ENCODE data around the gene KCNMB2.

Gene KCNMB2

DNA sequence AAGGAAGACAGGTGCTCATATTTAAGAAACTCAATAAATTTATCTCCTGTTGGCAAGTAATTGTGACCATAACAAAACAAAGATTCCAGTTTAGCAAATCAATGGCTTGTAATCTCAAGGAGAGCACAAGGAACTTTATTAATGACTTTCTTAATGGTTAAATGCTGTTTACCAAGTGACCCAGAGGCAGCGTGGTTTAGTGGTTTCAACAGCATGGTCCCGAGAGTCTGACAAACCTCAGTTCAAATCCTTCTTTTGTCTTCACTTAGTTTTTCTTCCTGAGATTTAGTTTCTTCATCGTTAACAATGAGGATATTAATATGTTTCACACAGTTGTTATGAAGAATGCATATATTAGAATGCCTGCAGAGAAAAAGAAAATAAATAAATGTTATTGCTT lies 212.6 kb downstream of the KCNMB2 start:
- ChIA-PET CTCF (no interaction called here), POLR2A (no interaction called here)
- no peak for DNase-seq (ENCODE audit: extremely low spot score)
- TF ChIP-seq ARNT (IDR thresholded peaks at IDR 0.05) (no peak), TARDBP (IDR thresholded peaks at IDR 0.05) (no peak)

DNA sequence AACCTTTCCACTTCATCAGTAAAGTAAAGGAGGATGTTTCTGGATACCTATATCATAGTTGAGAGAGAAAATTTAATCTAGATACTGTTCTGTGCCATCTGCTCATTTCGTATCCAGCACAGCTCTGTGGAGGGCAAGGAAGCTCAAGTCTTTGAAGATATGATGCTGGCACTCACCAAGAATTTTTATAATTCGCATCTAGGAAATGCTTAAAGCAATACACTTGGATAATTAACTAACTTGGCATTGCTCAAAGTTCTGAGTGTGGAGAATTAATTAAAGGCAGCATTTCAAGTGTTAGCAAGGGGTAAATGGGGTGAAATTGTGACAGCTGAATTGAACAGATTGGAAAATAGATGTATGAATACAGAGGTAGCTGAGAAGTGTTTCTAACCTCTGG lies 213.2 kb downstream of the KCNMB2 start:
- TF ChIP-seq, protein P1, sequence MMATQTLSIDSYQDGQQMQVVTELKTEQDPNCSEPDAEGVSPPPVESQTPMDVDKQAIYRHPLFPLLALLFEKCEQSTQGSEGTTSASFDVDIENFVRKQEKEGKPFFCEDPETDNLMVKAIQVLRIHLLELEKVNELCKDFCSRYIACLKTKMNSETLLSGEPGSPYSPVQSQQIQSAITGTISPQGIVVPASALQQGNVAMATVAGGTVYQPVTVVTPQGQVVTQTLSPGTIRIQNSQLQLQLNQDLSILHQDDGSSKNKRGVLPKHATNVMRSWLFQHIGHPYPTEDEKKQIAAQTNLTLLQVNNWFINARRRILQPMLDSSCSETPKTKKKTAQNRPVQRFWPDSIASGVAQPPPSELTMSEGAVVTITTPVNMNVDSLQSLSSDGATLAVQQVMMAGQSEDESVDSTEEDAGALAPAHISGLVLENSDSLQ (IDR thresholded peaks at IDR 0.05) = no peak
- TF ChIP-seq SP1 (IDR thresholded peaks at IDR 0.05) = no peak
- TF ChIP-seq FOXA1 (IDR thresholded peaks at IDR 0.05) = no peak
- no peak for TF ChIP-seq TARDBP (IDR thresholded peaks at IDR 0.05)
- no peak for TF ChIP-seq ARNT (IDR thresholded peaks at IDR 0.05)
- ChIA-PET CTCF (no interaction called here), POLR2A (no interaction called here)
- no peak for DNase-seq (ENCODE audit: extremely low spot score)

DNA sequence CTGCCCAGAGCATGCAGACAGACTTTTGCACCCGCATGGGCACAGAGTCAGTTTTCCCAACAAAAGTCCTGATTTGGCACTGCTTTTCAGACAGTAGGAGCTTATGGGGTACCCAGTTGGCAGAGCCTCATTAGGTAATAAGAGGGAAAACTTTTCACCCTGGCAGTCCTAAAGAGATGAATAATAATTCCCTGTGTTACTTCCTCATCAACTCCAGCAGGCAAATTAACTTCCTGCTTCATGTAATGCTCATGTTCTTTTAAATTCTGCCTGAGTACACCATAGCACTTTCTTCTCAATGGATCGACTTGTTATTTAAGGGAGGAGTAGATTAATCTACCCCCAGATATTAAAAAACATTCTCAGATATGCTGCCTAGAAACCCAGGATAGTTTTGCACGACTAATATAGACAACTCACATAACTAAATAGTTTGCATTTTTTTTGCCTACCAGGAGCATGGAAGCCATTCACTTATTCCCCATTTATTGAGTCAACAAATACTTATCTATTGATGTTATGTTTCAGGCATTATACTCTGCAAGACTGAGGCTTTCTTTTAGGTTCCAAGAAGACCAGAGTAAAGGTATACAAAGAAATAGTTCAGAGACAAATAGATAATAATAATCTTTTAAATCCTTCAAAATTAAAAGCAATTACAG lies 214.5 kb downstream of the KCNMB2 start:
- CTCF ChIA-PET = no interaction called here
- no peak for TF ChIP-seq CTBP1 (IDR thresholded peaks at IDR 0.05; ENCODE audit: borderline replicate concordance)
- no peak for TF ChIP-seq ARNT (IDR thresholded peaks at IDR 0.05)
- TF ChIP-seq ELF4 (IDR thresholded peaks at IDR 0.05) = no peak
- TF ChIP-seq FOXM1 (IDR thresholded peaks at IDR 0.05; ENCODE audit: borderline replicate concordance) = no peak
- no peak for TF ChIP-seq FOXA1 (IDR thresholded peaks at IDR 0.05)
- no peak for TF ChIP-seq ZNF384 (IDR thresholded peaks at IDR 0.05)
- TF ChIP-seq SP1 (IDR thresholded peaks at IDR 0.05) = no peak
- no peak for TF ChIP-seq BHLHE40 (IDR thresholded peaks at IDR 0.05; ENCODE audit: borderline replicate concordance)
- TF ChIP-seq HDGF (IDR thresholded peaks at IDR 0.05; ENCODE audit: borderline replicate concordance) = no peak
- TF ChIP-seq NFRKB (IDR thresholded peaks at IDR 0.05) = no peak
- TF ChIP-seq, protein P1 (IDR thresholded peaks at IDR 0.05) = no peak
- TF ChIP-seq FOXK2 (IDR thresholded peaks at IDR 0.05) = no peak
- no peak for TF ChIP-seq TARDBP (IDR thresholded peaks at IDR 0.05)
- POLR2A ChIA-PET = no interaction called here
- no peak for DNase-seq (ENCODE audit: extremely low spot score)

DNA sequence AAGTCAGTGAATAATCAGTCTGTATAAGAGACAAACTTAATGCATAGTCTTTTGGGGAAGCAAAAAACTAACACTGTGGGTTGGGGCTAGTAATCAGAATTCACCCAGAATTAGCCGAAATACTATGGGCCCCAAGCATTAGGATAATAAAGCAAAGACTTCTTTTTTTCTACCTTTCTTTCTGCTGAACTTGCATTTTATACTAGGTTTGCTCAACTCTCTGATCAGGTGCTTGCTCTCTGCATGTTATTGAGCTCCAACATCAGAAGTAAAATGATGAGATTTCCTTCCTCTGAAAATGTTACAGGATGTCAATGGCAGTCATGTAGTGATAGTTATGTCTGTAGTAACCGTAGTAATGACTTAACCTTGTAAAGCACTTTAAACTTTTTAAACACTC lies 216.6 kb downstream of the KCNMB2 start:
- ChIA-PET POLR2A (no interaction called here), CTCF (no interaction called here)
- TF ChIP-seq SUZ12 (IDR thresholded peaks at IDR 0.05) (no peak), TARDBP (IDR thresholded peaks at IDR 0.05) (no peak), ZNF384 (IDR thresholded peaks at IDR 0.05) (no peak), BHLHE40 (IDR thresholded peaks at IDR 0.05; ENCODE audit: borderline replicate concordance) (no peak), SP1 (IDR thresholded peaks at IDR 0.05) (no peak), L3MBTL2 (conservative IDR thresholded peaks at IDR 0.05) (no peak), ARNT (IDR thresholded peaks at IDR 0.05) (no peak), HDGF (IDR thresholded peaks at IDR 0.05; ENCODE audit: borderline replicate concordance) (no peak), LEF1 (IDR thresholded peaks at IDR 0.05; ENCODE audit: borderline replicate concordance) (no peak), FOXK2 (IDR thresholded peaks at IDR 0.05) (no peak), ELF4 (IDR thresholded peaks at IDR 0.05) (no peak), NFRKB (IDR thresholded peaks at IDR 0.05) (no peak), FOXA1 (IDR thresholded peaks at IDR 0.05) (no peak), FOXM1 (IDR thresholded peaks at IDR 0.05; ENCODE audit: borderline replicate concordance) (no peak), CTBP1 (IDR thresholded peaks at IDR 0.05; ENCODE audit: borderline replicate concordance) (no peak)
- TF ChIP-seq, protein P1 (IDR thresholded peaks at IDR 0.05) = no peak
- no peak for DNase-seq (ENCODE audit: extremely low spot score)

DNA sequence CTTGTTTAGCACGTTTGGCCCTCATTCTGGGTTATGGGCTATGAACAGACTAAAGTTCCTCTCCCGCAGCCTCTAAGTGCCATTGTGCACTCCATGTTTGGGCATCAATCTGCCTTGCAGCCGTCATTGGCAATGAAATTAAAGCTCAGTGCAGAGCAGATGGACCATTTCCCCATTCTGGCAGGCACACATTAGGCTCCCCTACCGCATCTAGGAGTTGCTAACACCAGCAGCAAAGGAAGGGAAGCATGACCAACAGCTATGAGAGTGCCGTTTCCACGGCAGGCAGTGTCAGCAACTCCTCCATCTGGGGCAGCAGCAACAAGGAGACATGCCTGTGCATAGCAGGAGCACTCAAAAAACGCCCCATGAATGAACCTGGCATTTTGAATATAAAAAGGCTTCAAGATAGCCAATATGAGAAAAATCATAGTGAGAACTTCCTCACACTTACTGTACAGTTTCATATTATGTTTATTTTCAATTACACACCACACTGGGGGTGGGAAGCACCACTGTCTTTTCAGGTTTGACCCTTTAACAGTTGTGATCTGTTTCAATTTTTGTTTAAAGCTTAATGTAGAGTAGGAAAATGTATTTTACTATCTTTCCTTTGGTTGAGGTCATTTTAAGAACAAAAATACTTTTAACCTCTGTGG lies 218.7 kb downstream of the KCNMB2 start:
- POLR2A ChIA-PET = no interaction called here
- CTCF ChIA-PET = no interaction called here

DNA sequence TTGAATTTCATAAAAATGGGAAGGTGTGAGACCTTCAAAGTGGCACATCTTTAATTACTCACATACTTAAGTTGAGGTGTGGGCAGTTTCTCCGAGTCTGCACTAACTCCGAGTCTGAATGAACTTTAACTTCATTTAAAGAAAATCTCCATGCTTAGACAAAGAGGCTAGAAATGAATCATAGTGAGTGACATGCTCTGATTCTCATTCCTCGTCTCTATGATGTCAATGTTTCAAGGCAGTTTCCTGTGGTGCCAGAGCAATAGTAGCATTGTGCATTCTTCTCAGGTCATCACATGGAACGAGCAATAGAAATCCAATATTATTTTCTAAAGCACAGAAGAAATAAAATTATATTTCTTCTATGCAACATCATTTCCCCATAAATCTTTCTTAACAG lies 224.8 kb downstream of the KCNMB2 start:
- POLR2A ChIA-PET = no interaction called here

More for the DNA sequence above, 218.7 kb downstream of the KCNMB2 start:
- no peak for DNase-seq (ENCODE audit: extremely low spot score)
- TF ChIP-seq ELF4 (IDR thresholded peaks at IDR 0.05) (no peak), TARDBP (IDR thresholded peaks at IDR 0.05) (no peak)

DNA sequence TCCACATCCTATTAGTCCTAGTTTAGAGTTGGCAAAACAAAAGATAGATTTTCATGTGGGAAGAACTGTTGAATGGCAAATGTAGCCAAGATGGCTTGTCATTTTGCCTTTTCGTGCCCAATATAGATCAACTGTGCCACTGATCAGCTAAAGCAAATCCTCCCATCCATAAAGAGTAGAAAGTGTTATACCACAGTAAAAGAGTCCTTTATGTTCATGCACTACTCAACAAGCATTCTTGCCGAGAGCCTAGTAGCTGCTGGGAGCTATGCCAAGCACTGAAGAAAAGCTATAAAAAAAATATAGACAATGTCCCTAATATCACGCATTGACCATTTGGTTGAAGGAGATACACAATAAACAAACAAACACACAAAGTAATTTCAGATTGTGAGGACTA lies 225.2 kb downstream of the KCNMB2 start:
- TF ChIP-seq L3MBTL2 (conservative IDR thresholded peaks at IDR 0.05) = no peak
- no peak for TF ChIP-seq ARNT (IDR thresholded peaks at IDR 0.05)
- no peak for TF ChIP-seq BHLHE40 (IDR thresholded peaks at IDR 0.05; ENCODE audit: borderline replicate concordance)
- no peak for TF ChIP-seq LEF1 (IDR thresholded peaks at IDR 0.05; ENCODE audit: borderline replicate concordance)
- no peak for TF ChIP-seq SUZ12 (IDR thresholded peaks at IDR 0.05)
- POLR2A ChIA-PET = no interaction called here
- no peak for DNase-seq (ENCODE audit: extremely low spot score)
- CTCF ChIA-PET = no interaction called here

More for the DNA sequence above, 224.8 kb downstream of the KCNMB2 start:
- no peak for DNase-seq (ENCODE audit: extremely low spot score)
- CTCF ChIA-PET = no interaction called here
- TF ChIP-seq FOXM1 (IDR thresholded peaks at IDR 0.05; ENCODE audit: borderline replicate concordance) (no peak), CTBP1 (IDR thresholded peaks at IDR 0.05; ENCODE audit: borderline replicate concordance) (no peak), HDGF (IDR thresholded peaks at IDR 0.05; ENCODE audit: borderline replicate concordance) (no peak), FOXK2 (IDR thresholded peaks at IDR 0.05) (no peak), ARNT (IDR thresholded peaks at IDR 0.05) (no peak), SUZ12 (IDR thresholded peaks at IDR 0.05) (no peak), ELF4 (IDR thresholded peaks at IDR 0.05) (no peak), SP1 (IDR thresholded peaks at IDR 0.05) (no peak)

Data from HEK293T (cell line).